NCI-H2029 (cell line): ENCODE measurements around the gene GRM6.

ENCODE experiments used
- DNase-seq: peaks from one replicate; lab custom pipeline; 2025; lab: John Stamatoyannopoulos, UW

Gene GRM6

GRCh38 chr5:178994580-178995340, at the start of gene GRM6:
TSS of gene GRM6 (minus strand) at chr5:178995320. CDS start at chr5:178994944, 376 bp downstream.
- no peak for DNase-seq

GRCh38 chr5:179044765-179045164, 49.6 kb upstream of the GRM6 start:
- no peak for DNase-seq

- no peak for DNase-seq
Measured at GRCh38 chr5:179033004-179033580, 38.0 kb upstream of the GRM6 start.

GRCh38 chr5:179023528-179024189, 28.5 kb upstream of the GRM6 start, which contains the start of gene ZNF879:
TSS of gene ZNF879 (plus strand) at chr5:179023804. CDS start at chr5:179025005, 1,201 bp downstream.
- DNase-seq, result peak; percentile 90

GRCh38 chr5:179008667-179009066, 13.5 kb upstream of the GRM6 start:
- DNase-seq, result no peak

GRCh38 chr5:179006564-179006963, 11.4 kb upstream of the GRM6 start:
- no peak for DNase-seq

GRCh38 chr5:178998441-178998840, 3.3 kb upstream of the GRM6 start:
- no peak for DNase-seq

- no peak for DNase-seq
Measured at GRCh38 chr5:178997191-178997590, 2.1 kb upstream of the GRM6 start.

- no peak for DNase-seq
Measured at GRCh38 chr5:178996156-178996555, 1.0 kb upstream of the GRM6 start.

- DNase-seq, result no peak
Measured at GRCh38 chr5:178995341-178995690, 196 bp upstream of the GRM6 start.

GRCh38 chr5:178993955-178994579, 1.1 kb downstream of the GRM6 start:
- no peak for DNase-seq

GRCh38 chr5:178993236-178993765, 1.8 kb downstream of the GRM6 start:
- DNase-seq, result no peak

- DNase-seq, result no peak
Measured at GRCh38 chr5:178992291-178992895, 2.7 kb downstream of the GRM6 start.

- no peak for DNase-seq
Measured at GRCh38 chr5:178991190-178992145, 3.7 kb downstream of the GRM6 start.

GRCh38 chr5:178990491-178990890, 4.6 kb downstream of the GRM6 start:
- DNase-seq, result no peak

GRCh38 chr5:178989311-178989710, 5.8 kb downstream of the GRM6 start:
- no peak for DNase-seq

- DNase-seq, result no peak
Measured at GRCh38 chr5:178988436-178989220, 6.5 kb downstream of the GRM6 start.

- no peak for DNase-seq
Measured at GRCh38 chr5:178986326-178986960, 8.7 kb downstream of the GRM6 start.
